Lung (tissue), 12 donors: ENCODE data around the gene PLXNA3. TPM values are rescaled to one million over a fixed set of nuclear protein-coding genes. Genes with fewer than 3 reads are reported as not detected.

Source experiments
- ATAC-seq: fragments of 200-7000 bp; cut with Tn5 transposase; one replicate; pipeline ENCODE4 v1.9.1; 2020; ENCODE audit warnings: moderate number of reproducible peaks; ENCODE audit not compliant: insufficient read depth, low FRiP score
- DNase-seq, 3 donors: peaks; one replicate each; pipeline ENCODE4 v3.0.0-alpha.2; 2013 to 2017
- H3K27ac ChIP-seq, 2 donors: one replicate each; pipeline ENCODE4 v1.5.1; 2013; ENCODE audit warnings: mild to moderate bottlenecking in 2 of 2, moderate library complexity in 2 of 2, control low read depth in 1 of 2, inconsistent platforms in 1 of 2, low read depth in 1 of 2, low read length in 1 of 2
- H3K27me3 ChIP-seq, 3 donors: one replicate each; pipeline ENCODE4 v1.5.1; 2013; ENCODE audit warnings: low read length in 2 of 3; ENCODE audit not compliant: control insufficient read depth in 3 of 3, insufficient read depth in 3 of 3
- H3K36me3 ChIP-seq, 4 donors: one replicate each; pipeline ENCODE4 v1.5.1; 2013; ENCODE audit warnings: low read length in 4 of 4, mild to moderate bottlenecking in 1 of 4, moderate library complexity in 1 of 4; ENCODE audit not compliant: control insufficient read depth in 4 of 4, insufficient read depth in 4 of 4
- H3K4me1 ChIP-seq, 5 donors: one replicate each; pipeline ENCODE4 v1.5.1; 2013; ENCODE audit warnings: low read length in 5 of 5, mild to moderate bottlenecking in 2 of 5, moderate library complexity in 1 of 5; ENCODE audit not compliant: control insufficient read depth in 5 of 5, insufficient read depth in 5 of 5
- H3K4me3 ChIP-seq: one replicate; pipeline ENCODE4 v1.5.1; 2013; ENCODE audit warnings: mild to moderate bottlenecking, control low read depth, moderate library complexity
- H3K9ac ChIP-seq, 2 donors: one replicate each; pipeline ENCODE4 v1.5.1; 2013; ENCODE audit warnings: low read length in 2 of 2, control low read depth in 1 of 2; ENCODE audit not compliant: insufficient read depth in 1 of 2
- H3K9me3 ChIP-seq, 4 donors: one replicate each; pipeline ENCODE4 v1.5.1; 2013; ENCODE audit warnings: low read length in 3 of 4, mild to moderate bottlenecking in 1 of 4, moderate library complexity in 1 of 4; ENCODE audit not compliant: control insufficient read depth in 4 of 4, insufficient read depth in 3 of 4
- CTCF ChIP-seq: IDR thresholded peaks from 2 replicates; pipeline ENCODE4 v1.5.1; 2012; ENCODE audit warnings: mild to moderate bottlenecking; ENCODE audit errors: control extremely low read depth, extremely low read depth
- WGBS, 2 donors: extraction: QIAGEN DNeasy Blood & Tissue Kit; methylation state at CpG; one replicate each; pipeline ENCODE4 v1.1.7; 2013; 5-methylcytosine and 5-hydroxymethylcytosine counted together
- polyA plus RNA-seq, 2 donors: library from polyadenylated mRNA; stranded (reverse); fragments of 200-250 nt; gene quantifications; one replicate each; pipeline ENCODE4 v1.2.1, GENCODE V29; 2013
- total RNA-seq, 2 donors: library from RNA; depleted of rRNA in 1 of 2; stranded (reverse); fragments of >200 nt in 1 of 2; gene quantifications; one replicate each; pipeline ENCODE4 v1.2.1, GENCODE V29; 2014 to 2021
- donor health status: control.
- donor health status: control.
- donor health status: Bipolar disorder and iron deficiency.
- donor health status: healthy.
- donor health status: DM: yes; HTN: yes; CAD: no.

The PLXNA3 gene
- total and polyA plus RNA-seq, 4 donors: 10.2 to 61.1 (median 16.7) TPM

- Histone ChIP-seq H3K9me3 (peaks cover 0 to 7% (median 0%) of the 10 kb centered on the region in 4 donors), H3K27ac (no peak overlapping the region), H3K27me3 (no peaks in the 10 kb centered on the region), H3K36me3 (peaks cover 2 to 43% (median 9%) of the 10 kb centered on the region in 4 donors), H3K9ac (no peak overlapping the region), H3K4me3 (no peak overlapping the region), H3K4me1 (no peaks in the 10 kb centered on the region)
- ATAC-seq (no peak), DNase-seq (no peak)
- TF ChIP-seq CTCF: no peak
- WGBS, 2 donors: 87 to 95% methylated on average over 6 to 9 of the region's 9 CpGs
Measured at GRCh38 chrX:154469114-154469513, 11.0 kb downstream of the PLXNA3 start.

- no peak overlapping the region for H3K27ac ChIP-seq
- peaks cover 2 to 43% (median 7%) of the 10 kb centered on the region in 4 donors for H3K36me3 ChIP-seq
- H3K9me3 ChIP-seq: peaks cover 0 to 7% (median 0%) of the 10 kb centered on the region in 4 donors
- no peak overlapping the region for H3K9ac ChIP-seq
- no peaks in the 10 kb centered on the region for H3K27me3 ChIP-seq
- H3K4me3 ChIP-seq: no peak overlapping the region
- H3K4me1 ChIP-seq: no peaks in the 10 kb centered on the region
- no peak for DNase-seq
- TF ChIP-seq CTCF: no peak
- no peak for ATAC-seq
- WGBS, 2 donors: 93 to 94% methylated on average over 11 to 18 of the region's 18 CpGs
Measured at GRCh38 chrX:154469880-154470279, 11.8 kb downstream of the PLXNA3 start.

GRCh38 chrX:154470434-154470833 lies 12.4 kb downstream of the PLXNA3 start:
- WGBS, 2 donors: 92 to 95% methylated on average over 12 to 14 of the region's 14 CpGs
- DNase-seq: no peak
- peaks cover 0 to 7% (median 0%) of the 10 kb centered on the region in 4 donors for H3K9me3 ChIP-seq
- H3K27me3 ChIP-seq: no peaks in the 10 kb centered on the region
- H3K36me3 ChIP-seq: peaks cover 2 to 43% (median 6%) of the 10 kb centered on the region in 4 donors
- ATAC-seq: no peak
- H3K27ac ChIP-seq: no peak overlapping the region
- H3K4me1 ChIP-seq: no peaks in the 10 kb centered on the region
- no peak overlapping the region for H3K9ac ChIP-seq
- no peak overlapping the region for H3K4me3 ChIP-seq
- no peak for TF ChIP-seq CTCF
